HFF-Myc (cell line): ENCODE results near the gene FBXO30.

ENCODE experiments used
- DNase-seq: peaks from one replicate; pipeline ENCODE4 v3.0.0-alpha.2; 2011; ENCODE audit warnings: low read depth; ENCODE audit errors: extremely low read depth
- H3K4me3 ChIP-seq: replicated peaks from 2 replicates; pipeline ENCODE4 v1.5.1; 2011; ENCODE audit warnings: low read depth, mild to moderate bottlenecking, control low read depth, low read length
- TF ChIP-seq, protein P1 (sequence below): IDR thresholded peaks from 2 replicates; pipeline ENCODE4 v1.5.1; 2012; ENCODE audit warnings: mild to moderate bottlenecking, low read depth, low read length, control low read depth; ENCODE audit errors: missing control alignments

FBXO30 gene

DNA sequence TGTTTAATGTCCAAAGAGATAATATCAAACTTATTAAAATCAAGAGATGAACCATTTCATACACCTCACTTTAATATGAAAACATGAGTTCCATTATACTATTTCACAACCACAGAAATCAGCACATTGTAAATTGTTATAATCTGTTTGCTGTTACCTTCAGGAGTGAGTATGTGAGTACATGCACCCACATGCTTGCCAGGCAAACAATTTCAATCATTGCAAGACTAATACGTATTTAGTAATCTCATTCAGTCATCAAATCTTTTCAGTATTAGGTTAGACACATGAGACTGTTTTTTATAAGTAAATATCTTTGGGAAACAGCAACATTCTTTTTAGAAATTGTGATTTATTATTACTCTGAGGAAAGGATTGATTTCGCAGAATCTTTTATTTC is 70.0 kb downstream of the FBXO30 start:
- TF ChIP-seq, protein P1, sequence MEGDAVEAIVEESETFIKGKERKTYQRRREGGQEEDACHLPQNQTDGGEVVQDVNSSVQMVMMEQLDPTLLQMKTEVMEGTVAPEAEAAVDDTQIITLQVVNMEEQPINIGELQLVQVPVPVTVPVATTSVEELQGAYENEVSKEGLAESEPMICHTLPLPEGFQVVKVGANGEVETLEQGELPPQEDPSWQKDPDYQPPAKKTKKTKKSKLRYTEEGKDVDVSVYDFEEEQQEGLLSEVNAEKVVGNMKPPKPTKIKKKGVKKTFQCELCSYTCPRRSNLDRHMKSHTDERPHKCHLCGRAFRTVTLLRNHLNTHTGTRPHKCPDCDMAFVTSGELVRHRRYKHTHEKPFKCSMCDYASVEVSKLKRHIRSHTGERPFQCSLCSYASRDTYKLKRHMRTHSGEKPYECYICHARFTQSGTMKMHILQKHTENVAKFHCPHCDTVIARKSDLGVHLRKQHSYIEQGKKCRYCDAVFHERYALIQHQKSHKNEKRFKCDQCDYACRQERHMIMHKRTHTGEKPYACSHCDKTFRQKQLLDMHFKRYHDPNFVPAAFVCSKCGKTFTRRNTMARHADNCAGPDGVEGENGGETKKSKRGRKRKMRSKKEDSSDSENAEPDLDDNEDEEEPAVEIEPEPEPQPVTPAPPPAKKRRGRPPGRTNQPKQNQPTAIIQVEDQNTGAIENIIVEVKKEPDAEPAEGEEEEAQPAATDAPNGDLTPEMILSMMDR, result no peak
- DNase-seq, result no peak

More for the DNA sequence above, 70.0 kb downstream of the FBXO30 start:
- H3K4me3 ChIP-seq, result no peak overlapping the region
